Germinal center (tissue), 1 donor: ENCODE results near the gene FAF1.

Source experiments
- DNase-seq: peaks from one replicate; pipeline ENCODE4 v3.0.0; 2012; ENCODE audit warnings: mixed read lengths, low spot score

Gene FAF1

GRCh38 chr1:50633465-50633864 is 326.6 kb downstream of the FAF1 start:
- no peak for DNase-seq

GRCh38 chr1:50631161-50631560 is 328.9 kb downstream of the FAF1 start:
- no peak for DNase-seq

GRCh38 chr1:50622259-50622658 is 337.8 kb downstream of the FAF1 start:
- no peak for DNase-seq

- DNase-seq: no peak
Observed at GRCh38 chr1:50620680-50621329, 339.3 kb downstream of the FAF1 start.

- DNase-seq: no peak
Observed at GRCh38 chr1:50615036-50615750, 344.9 kb downstream of the FAF1 start.

- no peak for DNase-seq
Observed at GRCh38 chr1:50611675-50612074, 348.4 kb downstream of the FAF1 start.

GRCh38 chr1:50610563-50610962 is 349.5 kb downstream of the FAF1 start:
- DNase-seq: no peak

GRCh38 chr1:50609508-50609907 is 350.6 kb downstream of the FAF1 start:
- DNase-seq: no peak

- no peak for DNase-seq
Observed at GRCh38 chr1:50605186-50605875, 354.7 kb downstream of the FAF1 start.

GRCh38 chr1:50604580-50604979 is 355.5 kb downstream of the FAF1 start:
- no peak for DNase-seq

GRCh38 chr1:50603274-50604271 is 356.5 kb downstream of the FAF1 start:
- DNase-seq: no peak

GRCh38 chr1:50599546-50599945 is 360.5 kb downstream of the FAF1 start:
- DNase-seq: no peak

GRCh38 chr1:50595874-50596273 is 364.2 kb downstream of the FAF1 start:
- no peak for DNase-seq

GRCh38 chr1:50593515-50593914 is 366.6 kb downstream of the FAF1 start:
- no peak for DNase-seq

- DNase-seq: no peak
Observed at GRCh38 chr1:50591598-50591997, 368.5 kb downstream of the FAF1 start.

- DNase-seq: no peak
Observed at GRCh38 chr1:50582346-50582745, 377.7 kb downstream of the FAF1 start.

- no peak for DNase-seq
Observed at GRCh38 chr1:50570066-50570468, 390.0 kb downstream of the FAF1 start.

GRCh38 chr1:50568782-50569181 is 391.3 kb downstream of the FAF1 start:
- DNase-seq: no peak

GRCh38 chr1:50566405-50566804 is 393.7 kb downstream of the FAF1 start:
- no peak for DNase-seq

GRCh38 chr1:50564417-50564816 is 395.6 kb downstream of the FAF1 start:
- no peak for DNase-seq

- DNase-seq: no peak
Observed at GRCh38 chr1:50562106-50562505, 398.0 kb downstream of the FAF1 start.

- no peak for DNase-seq
Observed at GRCh38 chr1:50559421-50559820, 400.6 kb downstream of the FAF1 start.
